ENCODE results near the gene NDN.
"Not testable (repeated sequence)": the region's sequence is repeated elsewhere in the genome, so short reads cannot be mapped to it uniquely, and the experiment has no call there.

NDN gene, protein sequence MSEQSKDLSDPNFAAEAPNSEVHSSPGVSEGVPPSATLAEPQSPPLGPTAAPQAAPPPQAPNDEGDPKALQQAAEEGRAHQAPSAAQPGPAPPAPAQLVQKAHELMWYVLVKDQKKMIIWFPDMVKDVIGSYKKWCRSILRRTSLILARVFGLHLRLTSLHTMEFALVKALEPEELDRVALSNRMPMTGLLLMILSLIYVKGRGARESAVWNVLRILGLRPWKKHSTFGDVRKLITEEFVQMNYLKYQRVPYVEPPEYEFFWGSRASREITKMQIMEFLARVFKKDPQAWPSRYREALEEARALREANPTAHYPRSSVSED

DNA sequence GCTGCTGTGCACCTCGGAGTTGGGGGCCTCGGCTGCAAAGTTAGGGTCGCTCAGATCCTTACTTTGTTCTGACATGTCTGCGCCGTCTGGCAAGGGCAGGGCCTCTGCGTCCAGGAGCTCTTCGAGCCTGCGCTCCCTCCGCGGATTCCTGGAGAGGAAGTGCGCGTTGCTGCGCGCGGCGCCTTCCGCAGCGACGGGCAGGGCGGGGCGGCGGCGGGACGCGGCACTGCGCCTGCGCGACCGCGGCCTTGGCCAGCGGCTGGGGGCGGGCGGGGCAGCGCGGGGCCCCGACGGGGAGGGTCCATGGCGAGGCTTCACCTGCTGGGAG is at the start of gene NDN:
NDN (minus strand) TSS at position 163 of the 328 bp plus-strand sequence; CDS start at position 75, 88 bp downstream.
- no peak for DNase-seq

DNA sequence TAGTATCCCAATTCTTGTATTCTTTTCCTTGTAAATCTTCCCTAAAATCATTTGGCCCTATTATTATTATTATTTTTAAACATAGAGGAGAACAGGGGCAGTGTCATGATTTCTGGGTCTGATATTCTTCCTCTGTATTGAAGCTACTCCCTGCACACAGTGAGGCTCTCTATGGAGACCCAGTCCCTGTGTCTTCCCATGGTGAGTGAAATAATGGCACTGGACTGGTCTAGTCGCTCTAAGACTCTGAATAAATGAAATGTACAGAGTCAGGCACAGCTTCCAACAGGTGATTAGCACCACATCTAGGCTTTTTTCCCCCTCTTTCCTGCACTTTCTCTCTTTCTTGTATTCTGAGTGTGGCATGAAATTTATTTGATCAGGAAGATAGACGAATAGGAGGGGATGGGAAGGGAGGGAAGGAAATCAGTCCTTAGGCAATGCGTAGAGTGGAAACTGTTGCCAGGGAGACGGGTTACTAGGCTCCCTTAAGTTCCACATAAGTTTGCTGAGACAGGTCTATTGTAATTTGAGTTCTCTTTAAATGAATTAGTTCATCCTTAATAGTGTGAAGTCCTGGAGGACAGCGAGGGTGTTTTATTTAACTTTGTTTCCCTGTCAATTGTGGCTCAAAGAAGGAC is 49.0 kb upstream of the NDN start:
- DNase-seq: no peak

DNA sequence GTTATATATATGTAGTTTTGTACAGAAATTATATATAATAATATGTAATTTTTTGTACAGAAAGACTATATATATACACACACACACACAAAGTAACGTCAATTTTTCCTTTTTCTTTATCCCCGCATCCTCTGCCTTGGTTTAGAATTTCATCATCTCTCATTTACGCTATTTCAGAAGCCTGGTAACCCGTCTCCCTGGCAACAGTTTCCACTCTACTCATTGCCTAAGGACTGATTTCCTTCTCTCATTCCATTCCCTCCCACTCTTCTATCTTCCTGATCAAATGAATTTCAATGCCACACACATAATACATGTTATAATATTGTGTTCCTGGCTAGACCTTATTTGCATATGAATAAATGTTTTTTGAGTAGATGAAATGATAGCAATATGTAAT is 47.8 kb upstream of the NDN start:
- DNase-seq: no peak

DNA sequence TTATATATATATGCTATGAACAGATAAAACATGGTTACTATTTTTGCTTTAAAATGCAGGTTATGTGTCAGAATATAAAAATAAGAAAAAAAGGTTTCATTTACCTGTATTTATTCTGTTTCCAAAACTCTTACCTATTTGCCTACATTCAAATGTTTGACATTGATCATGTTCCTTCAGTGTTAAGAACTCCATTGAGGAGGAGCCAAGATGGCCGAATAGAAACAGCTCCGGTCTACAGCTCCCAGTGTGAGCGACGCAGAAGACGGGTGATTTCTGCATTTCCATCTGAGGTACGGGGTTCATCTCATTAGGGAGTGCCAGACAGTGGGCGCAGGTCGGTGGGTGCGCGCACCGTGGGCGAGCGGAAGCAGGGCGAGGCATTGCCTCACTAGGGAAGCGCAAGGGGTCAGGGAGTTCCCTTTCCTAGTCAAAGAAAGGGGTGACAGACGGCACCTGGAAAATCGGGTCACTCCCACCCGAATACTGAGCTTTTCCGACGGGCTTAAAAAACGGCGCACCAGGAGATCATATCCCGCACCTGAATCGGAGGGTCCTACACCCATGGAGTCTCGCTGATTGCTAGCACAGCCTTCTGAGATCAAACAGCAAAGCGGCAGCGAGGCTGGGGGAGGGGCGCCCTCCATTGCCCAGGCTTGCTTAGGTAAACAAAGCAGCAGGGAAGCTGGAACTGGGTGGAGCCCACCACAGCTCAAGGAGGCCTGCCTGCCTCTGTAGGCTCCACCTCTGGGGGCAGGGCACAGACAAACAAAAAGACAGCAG is 27.0 kb upstream of the NDN start:
- not testable (repeated sequence) for DNase-seq

DNA sequence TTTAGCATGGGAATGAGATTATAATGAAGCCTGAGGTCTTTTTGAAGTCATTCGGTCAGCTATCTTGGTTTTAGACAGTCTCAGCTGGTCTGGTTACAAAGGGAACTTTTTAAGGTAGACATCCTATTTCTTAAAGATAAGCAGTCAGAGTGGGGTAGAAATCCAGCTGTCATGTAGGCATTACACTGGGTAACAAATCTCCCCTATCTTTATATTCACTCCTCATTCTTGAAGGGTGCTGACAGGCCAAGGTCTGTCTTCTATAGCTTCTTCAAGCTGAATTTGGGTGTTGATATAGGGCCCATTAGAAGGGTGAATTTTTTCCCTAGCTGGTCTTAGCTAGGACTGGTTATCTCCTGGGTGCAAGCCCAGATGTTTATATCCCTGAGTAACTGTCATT is 21.2 kb upstream of the NDN start:
- no peak for DNase-seq

DNA sequence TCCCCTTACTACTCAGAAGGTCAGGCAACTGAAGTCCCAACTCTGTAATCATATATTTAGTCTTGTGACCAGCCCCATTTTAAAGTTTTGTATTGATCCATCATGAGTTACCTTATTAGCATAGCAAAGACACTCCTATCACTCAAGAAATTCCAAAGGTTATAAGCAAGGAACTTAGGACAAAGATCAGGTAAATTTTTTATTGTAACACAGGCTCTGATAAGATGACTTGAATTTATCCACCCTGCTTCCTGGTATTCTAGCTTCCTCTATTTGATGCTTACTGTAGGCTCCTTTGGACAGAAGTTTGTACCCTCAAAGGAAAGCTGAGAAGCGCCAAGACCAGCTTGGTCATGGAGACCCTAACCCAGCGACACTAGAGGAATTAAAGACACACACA is 8.2 kb upstream of the NDN start:
- no peak for DNase-seq

DNA sequence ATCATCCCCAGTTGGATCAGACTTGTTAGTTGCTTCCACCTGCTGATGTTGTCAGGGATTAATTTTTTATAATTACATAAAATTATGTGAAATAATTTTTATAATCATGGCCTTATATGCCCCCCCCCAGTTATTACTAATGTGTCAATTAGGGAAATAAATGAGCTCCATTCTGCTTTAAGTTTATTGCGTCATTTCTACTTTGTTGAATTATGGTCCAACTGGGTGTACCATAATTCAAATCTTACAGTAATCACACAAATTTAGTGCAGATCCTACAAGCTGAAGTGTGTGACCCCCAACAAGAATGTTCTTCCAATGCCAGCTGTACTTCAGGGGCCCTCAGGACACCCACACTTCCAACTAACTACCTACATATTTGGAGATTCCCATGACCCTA is 7.5 kb upstream of the NDN start:
- DNase-seq: no peak

DNA sequence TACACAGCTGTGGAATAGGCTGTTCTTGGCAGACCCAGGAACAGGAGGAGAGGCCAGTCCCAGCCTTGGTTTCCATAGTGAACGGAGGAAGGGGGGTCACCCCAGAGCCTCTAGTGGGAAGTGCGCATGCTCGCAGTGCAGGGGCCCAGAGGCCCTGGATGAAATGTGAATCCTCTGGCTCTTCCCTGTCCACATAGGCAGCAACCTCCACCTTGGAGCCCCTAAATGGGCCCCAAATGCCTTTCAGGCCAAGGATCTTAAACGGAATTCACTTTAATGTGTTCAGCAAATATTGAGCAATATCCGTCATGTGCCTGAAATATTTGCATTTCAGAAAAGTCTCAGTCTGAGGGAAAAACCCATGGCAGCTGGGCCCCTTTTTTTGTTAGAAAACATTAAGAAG is 3.3 kb upstream of the NDN start:
- peak; percentile 1 for DNase-seq

DNA sequence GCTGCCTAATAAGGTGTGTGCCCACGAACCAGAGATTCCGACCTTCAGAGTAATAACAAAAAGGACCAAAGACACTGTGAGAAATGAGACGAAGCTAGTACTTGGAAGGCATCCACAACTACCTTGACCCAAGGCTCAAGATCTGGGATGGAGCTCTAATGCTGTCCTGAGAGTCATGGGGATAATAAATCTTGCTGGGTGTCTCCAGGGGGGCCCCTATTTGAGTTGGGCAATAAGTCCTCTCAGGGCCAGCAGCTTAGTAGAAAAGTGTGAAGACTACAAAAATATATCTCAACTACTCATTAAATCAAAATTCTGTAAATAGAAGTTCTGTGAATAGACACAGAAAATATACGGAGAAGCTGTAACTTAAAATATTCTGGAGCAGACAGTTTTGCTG is 2.9 kb upstream of the NDN start:
- no peak for DNase-seq

DNA sequence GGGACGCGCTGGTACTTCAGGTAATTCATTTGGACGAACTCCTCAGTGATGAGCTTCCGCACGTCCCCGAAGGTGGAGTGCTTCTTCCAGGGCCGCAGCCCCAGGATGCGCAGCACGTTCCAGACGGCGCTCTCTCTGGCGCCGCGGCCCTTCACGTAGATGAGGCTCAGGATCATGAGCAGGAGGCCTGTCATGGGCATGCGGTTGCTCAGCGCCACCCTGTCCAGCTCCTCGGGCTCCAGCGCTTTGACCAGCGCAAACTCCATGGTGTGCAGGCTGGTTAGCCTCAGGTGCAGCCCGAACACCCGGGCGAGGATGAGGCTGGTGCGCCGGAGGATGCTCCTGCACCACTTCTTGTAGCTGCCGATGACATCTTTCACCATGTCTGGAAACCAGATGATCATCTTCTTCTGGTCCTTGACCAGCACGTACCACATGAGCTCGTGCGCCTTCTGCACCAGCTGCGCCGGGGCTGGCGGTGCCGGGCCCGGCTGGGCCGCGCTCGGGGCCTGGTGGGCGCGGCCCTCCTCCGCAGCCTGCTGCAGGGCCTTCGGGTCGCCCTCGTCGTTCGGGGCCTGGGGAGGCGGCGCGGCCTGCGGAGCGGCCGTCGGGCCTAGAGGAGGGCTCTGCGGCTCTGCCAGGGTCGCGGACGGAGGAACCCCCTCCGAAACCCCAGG is 501 bp downstream of the NDN start:
- no peak for DNase-seq

DNA sequence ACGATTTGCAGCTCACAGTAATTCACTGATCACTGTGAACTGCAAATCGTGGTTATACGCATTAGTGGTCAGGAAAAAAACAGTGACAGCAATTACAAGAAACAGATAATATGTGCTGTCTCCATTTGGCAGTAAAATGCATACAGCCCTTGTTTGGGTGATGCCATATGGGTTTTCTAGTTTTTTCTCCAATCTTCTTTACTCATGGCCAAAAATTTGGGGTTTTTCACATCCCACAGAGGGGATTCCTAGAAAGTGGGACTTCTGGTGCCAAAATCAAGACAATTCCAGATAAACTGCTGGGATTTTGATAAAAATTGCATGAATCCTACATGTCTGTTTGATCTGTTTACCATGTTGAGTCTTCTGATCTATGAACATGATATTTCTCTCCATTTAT is 15.6 kb downstream of the NDN start:
- no peak for DNase-seq

DNA sequence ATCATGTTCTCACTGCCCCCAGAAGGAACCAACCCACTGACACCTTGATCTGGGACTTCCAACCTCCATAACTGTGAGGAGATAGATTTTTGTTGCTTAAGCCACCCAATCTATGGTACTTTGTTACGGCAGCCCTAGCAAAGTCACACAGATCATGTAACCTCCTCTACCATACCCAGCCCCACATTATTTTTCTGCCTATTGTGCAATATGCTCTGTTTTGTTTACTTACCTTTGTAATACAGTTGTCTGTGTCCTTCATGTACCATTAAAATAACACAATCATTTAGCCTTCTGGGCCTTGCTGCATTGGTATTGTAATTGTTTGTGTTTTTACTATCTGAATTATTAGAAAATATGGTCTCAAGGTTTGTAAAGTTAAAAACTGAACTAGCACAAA is 16.1 kb downstream of the NDN start:
- DNase-seq: no peak

DNA sequence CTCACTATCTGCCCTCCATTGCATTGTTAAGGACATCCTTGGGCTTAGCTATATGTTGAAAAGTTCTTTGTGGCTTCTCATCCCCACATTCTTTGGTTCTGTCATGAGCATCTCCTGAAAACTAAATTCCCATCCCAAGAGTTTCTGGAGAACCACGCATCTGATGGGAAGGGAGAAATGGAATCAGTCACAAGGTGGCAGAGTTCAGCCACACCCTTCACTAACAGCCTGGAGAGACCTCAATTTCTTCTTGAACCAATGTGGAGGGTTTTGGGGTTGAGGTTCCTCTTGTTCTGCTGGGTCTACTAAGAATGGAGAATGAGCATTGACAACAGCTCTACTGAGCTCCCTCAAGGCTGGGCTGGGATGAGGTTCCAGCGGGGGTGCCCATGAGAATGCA is 23.9 kb downstream of the NDN start:
- no peak for DNase-seq

DNA sequence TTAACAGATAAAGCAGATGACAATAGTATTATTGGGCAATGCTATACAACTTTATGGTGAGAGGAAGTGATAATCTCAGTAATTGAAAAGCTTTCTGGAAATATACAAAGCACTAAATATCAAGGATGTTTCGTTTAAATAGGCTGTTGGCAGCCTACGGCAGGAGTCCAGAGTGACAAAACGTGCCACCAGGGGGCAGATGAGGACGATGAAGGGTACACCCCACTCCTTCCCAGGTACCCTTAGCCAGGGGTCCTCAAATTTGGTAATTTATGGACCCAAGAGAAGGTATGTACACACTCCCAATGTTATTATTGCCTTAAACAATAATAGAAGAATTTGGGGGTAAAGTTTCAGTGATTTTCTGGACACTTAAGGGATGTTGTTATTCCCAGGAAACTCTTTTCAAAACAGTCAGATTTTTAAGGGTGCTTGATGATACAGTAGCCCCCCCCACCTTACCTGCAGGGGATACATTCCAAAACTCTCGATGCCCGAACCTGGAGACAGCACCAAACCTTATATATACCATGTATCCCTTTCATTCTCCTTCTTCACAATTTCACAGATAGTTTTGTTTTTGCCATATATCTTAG is 38.1 kb downstream of the NDN start:
- DNase-seq: no peak

DNA sequence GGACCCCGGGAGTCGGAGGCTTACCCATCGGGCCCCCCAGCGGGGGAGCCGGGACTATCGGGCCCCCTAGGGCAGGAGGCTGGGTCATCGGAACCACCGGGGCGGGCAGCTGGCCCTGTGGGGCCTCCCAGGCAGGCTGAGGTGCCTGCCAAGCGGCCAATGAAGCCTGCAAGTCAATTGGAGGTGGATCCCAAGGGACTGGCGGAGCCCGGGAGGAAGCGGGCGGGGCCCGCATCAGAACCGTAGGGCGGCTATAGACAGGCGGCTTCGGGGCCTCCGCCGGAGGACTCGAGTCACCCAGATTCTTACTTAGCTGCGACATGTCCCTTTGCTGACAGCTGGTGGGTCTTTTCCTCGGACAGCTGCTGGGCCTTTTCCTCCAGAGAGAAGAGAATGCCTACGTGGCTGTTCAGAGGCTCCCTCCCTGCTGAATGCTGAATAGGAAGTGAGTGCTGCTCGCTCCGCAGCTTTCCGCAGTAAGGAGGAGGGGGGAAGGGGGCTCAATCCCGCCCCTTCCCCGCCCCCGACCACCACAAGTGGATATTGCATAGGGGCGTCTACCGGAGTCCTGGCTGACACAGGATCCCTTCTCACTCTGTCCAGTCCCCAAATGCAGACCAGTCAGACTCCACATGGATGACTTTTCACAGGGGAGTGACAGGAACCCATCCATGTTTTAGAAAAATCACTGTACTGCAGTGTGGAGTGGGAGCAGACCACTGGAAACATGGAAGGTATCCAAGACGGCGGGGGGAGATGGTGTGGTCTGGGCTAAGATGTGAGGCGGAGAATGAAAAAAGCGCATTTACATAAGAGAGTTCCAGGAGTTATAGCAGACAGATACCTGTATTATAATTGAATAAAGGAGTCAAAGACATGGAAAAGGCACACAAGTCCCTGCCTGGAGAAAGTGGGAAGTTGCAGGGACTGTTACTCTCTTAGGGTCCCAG is 39.4 kb downstream of the NDN start, which contains the start of gene MAGEL2:
MAGEL2 (minus strand) TSS at position 447 of the 950 bp plus-strand sequence; CDS start at position 322, 125 bp downstream.
- DNase-seq: no peak

DNA sequence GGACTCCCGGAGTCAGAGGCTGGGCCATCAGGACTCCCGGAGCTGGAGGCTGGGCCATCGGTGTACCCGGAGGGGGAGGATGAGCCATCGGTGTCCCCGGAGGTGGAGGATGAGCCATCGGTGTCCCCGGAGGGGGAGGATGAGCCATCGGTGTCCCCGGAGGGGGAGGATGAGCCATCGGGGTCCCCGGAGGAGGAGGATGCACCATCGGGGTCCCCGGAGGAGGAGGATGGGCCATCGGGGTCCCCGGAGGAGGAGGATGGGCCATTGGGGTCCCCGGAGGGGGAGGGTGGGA is 40.2 kb downstream of the NDN start:
- no peak for DNase-seq

DNA sequence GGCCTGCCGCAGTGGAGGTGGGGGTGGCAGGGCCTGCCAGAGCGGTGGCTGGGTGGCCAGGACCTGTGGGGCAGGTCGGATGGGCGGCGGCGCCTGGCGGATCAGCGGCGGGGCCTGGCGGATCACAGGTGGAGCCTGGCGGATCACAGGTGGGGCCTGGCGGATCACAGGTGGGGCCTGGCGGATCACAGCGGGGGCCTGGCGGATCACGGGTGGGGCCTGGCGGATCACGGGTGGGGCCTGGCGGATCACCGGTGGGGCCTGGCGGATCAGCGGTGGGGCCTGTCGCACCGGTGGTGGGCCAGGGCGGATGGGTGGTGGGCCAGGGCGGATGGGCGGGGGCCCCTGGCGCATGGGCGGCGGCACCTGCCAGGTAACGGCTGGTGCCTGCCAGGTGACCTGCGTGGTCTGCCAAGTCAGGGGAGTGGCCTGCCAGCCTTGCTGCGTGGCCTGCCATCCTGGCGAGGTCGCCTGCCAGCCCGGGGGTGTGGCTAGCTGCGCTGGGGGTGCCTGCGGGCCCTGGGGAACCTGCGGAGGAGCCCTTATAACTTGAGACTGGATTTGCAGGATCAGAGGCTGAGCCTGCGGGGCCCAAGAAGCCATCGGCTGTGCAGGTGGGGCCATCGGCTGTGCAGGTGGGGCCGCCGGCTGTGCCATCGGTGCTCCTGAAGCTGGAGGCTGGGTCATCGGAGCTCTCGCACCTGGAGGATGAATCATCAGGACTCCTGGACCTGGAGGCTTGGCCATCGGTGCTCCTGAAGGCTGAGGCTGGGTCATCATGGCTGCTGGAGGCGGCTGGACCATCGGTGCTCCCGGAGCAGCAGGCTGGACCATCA is 40.7 kb downstream of the NDN start:
- DNase-seq: no peak

DNA sequence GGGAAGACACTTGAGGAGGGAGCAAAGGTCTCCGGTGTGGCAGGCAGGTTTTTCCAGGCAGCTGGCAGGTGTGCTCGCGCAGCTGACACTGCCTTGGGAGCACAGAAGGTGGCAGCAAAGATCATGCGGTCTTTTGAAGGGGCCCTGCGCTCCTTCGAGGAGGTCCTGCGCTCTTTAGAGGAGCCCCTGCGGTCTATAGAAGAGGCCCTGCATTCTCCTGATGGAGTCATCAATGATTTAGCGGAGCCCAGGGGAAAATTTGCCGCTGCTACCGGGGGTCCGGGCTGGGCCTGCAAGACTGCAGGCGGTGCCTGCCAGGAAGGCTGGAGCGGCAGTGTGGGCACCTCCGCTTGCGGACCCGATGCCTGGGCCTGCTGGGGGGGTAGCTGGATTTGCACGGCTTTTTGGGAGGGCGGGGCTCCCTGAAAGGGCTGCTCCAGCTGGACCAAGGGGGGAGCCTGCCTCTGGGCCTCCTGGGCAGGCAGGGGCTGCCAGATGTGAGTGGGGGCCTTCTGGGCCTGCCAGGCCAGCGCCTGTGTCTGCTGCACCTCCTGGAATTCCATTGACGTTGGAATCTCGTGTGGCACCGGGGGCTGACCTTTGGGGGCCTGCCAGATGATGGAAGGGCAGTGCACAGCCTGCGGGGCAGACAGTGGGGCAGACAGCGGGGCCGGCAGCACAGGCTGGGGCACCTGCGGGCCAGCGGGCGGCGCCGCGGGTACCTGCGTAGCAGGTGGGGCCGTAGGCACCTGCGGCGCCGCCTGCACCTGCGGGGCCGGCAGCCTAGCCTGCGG is 41.5 kb downstream of the NDN start:
- no peak for DNase-seq

DNA sequence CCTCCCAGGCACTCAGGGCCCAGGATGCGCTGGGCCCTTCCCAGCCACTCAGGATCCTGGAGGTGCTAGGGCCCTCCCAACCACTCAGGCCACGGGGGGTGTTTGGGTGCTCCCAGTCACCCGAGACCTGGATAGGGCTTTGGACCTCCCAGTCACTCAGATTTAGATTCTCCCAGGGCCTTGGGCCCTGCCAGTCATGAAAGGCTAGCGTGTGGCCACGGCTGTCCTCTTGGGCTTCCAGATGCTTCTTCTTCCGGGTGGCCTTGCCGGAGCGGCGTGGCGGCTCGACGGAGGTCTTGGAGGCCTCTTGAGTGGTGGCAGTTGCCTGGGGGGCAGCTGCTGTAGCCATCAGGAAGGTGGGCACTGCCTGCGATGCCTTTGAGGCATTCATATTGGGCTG is 42.3 kb downstream of the NDN start:
- no peak for DNase-seq

DNA sequence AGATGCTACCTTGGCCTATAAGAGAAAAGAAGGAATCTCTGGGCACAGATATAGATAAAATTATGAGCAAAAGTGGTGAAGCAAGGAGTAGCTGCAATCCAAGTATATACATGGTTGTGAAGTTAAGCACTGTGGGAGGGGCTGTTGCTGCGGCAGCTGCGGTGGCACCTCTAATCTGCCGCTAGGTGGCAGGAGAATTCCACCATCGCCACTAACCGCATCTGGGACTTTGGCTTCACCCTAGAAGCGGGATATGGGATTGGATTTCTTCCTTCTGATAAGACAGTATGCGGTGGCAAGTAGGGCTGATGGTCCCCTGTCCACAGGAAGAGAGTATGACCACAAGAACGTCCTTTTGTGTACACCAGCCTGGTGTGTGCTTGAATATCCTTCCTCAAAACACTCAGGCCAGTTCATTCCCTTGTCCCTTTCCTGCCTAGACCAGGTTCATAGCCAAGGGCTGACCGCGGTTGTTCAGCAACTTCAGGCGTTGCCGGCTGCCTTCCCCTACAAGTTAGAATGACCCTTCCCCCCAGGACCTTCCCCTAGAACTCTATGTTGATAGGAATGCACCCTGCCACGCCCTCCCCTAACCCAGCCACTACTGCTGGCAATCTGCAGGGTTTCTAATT is 44.6 kb downstream of the NDN start:
- DNase-seq: peak; percentile 2

Measured in NCI-H446 treated with DMSO at 0.1 percent for 48 hours (cell line).